ENCODE measurements around the gene SCAMP5. TPM values are rescaled to one million over a fixed set of nuclear protein-coding genes. Genes with fewer than 3 reads are reported as not detected.

Gene SCAMP5
- total RNA-seq, 1 donor from 2014 or later: 23.5 TPM

DNA sequence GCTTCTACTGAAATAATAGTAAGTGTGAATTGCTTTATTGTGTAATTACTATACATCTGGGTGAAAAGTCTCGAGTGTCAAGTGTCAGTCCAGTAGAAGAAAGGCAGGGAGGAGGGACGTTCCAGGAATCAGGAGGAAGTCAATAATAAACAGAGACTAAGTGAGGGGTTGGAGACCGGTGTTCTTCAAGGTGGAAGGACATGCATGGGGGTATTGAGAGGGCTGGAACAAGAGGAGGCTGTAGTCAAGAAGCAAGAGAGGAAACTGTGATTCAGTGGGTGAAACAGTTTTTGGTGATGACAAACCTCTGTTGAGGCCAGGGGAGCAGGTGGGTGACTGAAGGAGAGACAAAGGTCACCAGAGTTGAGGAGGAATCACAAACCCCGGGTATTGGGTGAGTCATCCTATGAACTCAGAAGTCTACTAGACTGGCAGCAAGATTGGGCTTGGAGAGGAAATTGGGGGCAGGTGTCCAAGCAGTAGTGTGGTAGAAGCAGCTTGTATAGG lies 11.6 kb upstream of the SCAMP5 start:
- Mint-ChIP-seq H3K36me3 (ENCODE audit: unreplicated experiment) (no peaks in the 10 kb centered on the region), H3K9me3 (ENCODE audit: unreplicated experiment) (no peaks in the 10 kb centered on the region), H3K27me3 (ENCODE audit: unreplicated experiment) (peaks cover 32% of the 10 kb centered on the region), H3K27ac (ENCODE audit: unreplicated experiment) (no peak overlapping the region), H3K4me1 (ENCODE audit: unreplicated experiment) (no peaks in the 10 kb centered on the region), H3K4me3 (ENCODE audit: unreplicated experiment) (no peak overlapping the region)
- TF ChIP-seq, protein P1, sequence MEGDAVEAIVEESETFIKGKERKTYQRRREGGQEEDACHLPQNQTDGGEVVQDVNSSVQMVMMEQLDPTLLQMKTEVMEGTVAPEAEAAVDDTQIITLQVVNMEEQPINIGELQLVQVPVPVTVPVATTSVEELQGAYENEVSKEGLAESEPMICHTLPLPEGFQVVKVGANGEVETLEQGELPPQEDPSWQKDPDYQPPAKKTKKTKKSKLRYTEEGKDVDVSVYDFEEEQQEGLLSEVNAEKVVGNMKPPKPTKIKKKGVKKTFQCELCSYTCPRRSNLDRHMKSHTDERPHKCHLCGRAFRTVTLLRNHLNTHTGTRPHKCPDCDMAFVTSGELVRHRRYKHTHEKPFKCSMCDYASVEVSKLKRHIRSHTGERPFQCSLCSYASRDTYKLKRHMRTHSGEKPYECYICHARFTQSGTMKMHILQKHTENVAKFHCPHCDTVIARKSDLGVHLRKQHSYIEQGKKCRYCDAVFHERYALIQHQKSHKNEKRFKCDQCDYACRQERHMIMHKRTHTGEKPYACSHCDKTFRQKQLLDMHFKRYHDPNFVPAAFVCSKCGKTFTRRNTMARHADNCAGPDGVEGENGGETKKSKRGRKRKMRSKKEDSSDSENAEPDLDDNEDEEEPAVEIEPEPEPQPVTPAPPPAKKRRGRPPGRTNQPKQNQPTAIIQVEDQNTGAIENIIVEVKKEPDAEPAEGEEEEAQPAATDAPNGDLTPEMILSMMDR (IDR thresholded peaks at IDR 0.05): no peak
- DNase-seq (ENCODE audit: extremely low spot score, unreplicated experiment): no peak

DNA sequence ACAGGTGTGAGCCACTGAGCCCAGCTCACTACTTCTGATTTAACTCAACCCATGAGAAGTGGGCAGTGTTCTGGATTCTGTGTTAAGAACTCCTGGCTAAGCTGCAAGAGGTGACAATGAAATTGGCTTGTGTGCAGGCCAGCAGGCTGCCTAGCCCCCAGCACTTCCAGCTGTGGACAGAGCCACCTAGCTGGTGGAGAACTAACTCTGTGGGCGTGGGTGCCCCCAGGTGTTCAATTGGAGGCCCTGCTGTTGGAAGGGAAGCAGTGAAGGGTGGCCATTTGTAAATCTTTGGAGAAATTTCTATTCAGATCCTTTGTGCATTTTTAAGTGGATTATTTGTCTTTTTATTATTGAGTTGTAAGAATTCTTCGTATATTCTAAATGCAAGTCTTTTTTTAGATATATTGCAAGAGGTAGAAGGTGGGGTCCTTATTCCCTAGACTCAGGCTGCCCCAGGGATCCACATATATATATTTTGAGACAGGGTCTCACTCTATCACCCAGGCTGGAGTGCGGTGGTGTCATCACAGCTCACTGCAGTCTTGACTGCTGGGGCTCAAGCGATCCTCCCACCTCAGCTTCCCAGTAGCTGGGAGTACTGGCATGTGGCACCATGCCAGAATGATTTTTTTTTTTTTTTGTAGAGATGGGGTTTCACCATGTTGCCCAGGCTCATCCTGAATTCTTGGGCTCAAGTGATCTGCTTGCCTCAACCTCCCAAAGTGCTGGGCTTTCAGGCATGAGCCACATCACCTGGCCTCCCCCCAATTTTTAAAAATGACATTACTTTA lies 7.2 kb upstream of the SCAMP5 start:
- Mint-ChIP-seq H3K27ac (ENCODE audit: unreplicated experiment) (no peak overlapping the region), H3K36me3 (ENCODE audit: unreplicated experiment) (no peaks in the 10 kb centered on the region), H3K9me3 (ENCODE audit: unreplicated experiment) (no peaks in the 10 kb centered on the region), H3K4me3 (ENCODE audit: unreplicated experiment) (no peak overlapping the region), H3K27me3 (ENCODE audit: unreplicated experiment) (peaks cover 47% of the 10 kb centered on the region), H3K4me1 (ENCODE audit: unreplicated experiment) (no peaks in the 10 kb centered on the region)
- TF ChIP-seq, protein P1 (IDR thresholded peaks at IDR 0.05): peak; percentile 49
- no peak for DNase-seq (ENCODE audit: extremely low spot score, unreplicated experiment)

DNA sequence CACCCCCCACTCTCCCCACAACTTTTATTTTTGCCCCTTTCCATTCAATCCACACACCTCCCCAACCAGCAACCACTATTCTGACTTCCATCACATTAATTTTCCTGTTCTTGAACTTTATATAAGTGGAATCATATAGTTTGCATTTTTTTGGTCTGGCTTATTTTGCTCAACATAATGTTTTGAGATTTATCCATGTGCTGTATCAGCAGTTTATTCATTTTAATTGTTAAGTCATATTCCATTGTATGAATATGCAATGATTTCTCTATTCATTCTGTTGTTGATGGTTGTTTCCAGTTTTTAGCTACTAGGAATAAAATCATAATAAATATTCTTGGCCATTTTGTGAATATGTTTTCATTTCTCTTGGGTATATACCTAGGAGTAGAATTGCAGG lies 5.8 kb upstream of the SCAMP5 start:
- Mint-ChIP-seq H3K36me3 (ENCODE audit: unreplicated experiment) (no peaks in the 10 kb centered on the region), H3K4me3 (ENCODE audit: unreplicated experiment) (no peak overlapping the region), H3K27ac (ENCODE audit: unreplicated experiment) (no peak overlapping the region), H3K27me3 (ENCODE audit: unreplicated experiment) (peaks cover 38% of the 10 kb centered on the region), H3K4me1 (ENCODE audit: unreplicated experiment) (no peaks in the 10 kb centered on the region), H3K9me3 (ENCODE audit: unreplicated experiment) (no peaks in the 10 kb centered on the region)
- TF ChIP-seq, protein P1 (IDR thresholded peaks at IDR 0.05): no peak
- no peak for DNase-seq (ENCODE audit: extremely low spot score, unreplicated experiment)

DNA sequence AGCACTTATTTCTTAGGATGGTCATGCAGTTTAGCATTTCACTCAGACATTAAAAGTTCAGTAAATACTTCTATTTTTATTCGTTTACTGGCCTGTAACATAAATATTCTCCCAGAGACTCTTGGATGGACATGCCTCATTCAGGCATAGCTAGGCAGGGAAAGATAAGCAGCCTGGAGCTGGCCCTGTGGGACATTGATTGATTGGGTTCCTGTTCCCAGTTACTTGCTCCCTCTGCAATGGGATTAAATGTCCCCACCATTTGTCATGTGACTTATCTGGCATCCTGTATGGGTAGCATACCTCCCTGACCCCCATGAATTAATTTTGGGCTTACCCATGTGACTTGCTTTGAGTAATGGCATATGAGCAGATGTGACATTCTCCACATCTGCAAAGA lies 2.7 kb upstream of the SCAMP5 start:
- Mint-ChIP-seq H3K27me3 (ENCODE audit: unreplicated experiment) (peaks cover 27% of the 10 kb centered on the region), H3K9me3 (ENCODE audit: unreplicated experiment) (no peaks in the 10 kb centered on the region), H3K27ac (ENCODE audit: unreplicated experiment) (no peak overlapping the region), H3K4me3 (ENCODE audit: unreplicated experiment) (no peak overlapping the region), H3K4me1 (ENCODE audit: unreplicated experiment) (peaks cover 10% of the 10 kb centered on the region), H3K36me3 (ENCODE audit: unreplicated experiment) (no peaks in the 10 kb centered on the region)
- no peak for DNase-seq (ENCODE audit: extremely low spot score, unreplicated experiment)
- TF ChIP-seq, protein P1 (IDR thresholded peaks at IDR 0.05): no peak

DNA sequence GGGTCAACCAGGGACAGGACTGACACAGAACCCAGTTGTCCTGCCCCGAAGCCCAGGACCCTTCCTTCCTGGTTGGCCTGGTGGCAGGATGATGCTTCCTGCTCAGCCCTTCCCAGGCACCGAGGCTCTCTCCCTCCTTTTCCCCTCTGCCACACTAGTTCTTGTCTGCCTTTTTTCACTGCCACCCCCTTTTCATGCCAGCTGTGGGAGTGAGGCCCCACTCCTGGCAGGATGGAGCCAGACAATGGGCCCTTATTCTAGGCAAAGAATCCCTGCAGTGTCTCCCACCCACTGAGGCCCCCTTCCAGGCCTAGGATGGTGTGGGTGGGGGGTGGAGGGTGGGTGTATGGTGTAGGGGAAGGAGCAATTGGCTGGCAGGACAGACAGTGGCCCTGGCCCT lies 1.1 kb upstream of the SCAMP5 start:
- Mint-ChIP-seq H3K4me1 (ENCODE audit: unreplicated experiment) (peaks cover 10% of the 10 kb centered on the region), H3K4me3 (ENCODE audit: unreplicated experiment) (no peak overlapping the region), H3K9me3 (ENCODE audit: unreplicated experiment) (no peaks in the 10 kb centered on the region), H3K27me3 (ENCODE audit: unreplicated experiment) (peaks cover 27% of the 10 kb centered on the region), H3K27ac (ENCODE audit: unreplicated experiment) (no peak overlapping the region), H3K36me3 (ENCODE audit: unreplicated experiment) (no peaks in the 10 kb centered on the region)
- no peak for DNase-seq (ENCODE audit: extremely low spot score, unreplicated experiment)
- TF ChIP-seq, protein P1 (IDR thresholded peaks at IDR 0.05): no peak

Data from osteocyte (in vitro differentiated cells).